IMR-90 (cell line): ENCODE data around the gene RNF225. TPM values are rescaled to one million over a fixed set of nuclear protein-coding genes. Genes with fewer than 3 reads are reported as not detected.
A peak's percentile ranks its signal among the peaks of the same experiment; 100 is the strongest.

Experiments
- ATAC-seq: fragments of 200-7000 bp; cut with Tn5 transposase; 2 replicates; pipeline ENCODE4 v1.9.1; 2020; ENCODE audit warnings: low read depth, mild to moderate bottlenecking, moderate library complexity
- BruUV-seq: library from RNA; stranded (reverse); fragments of 400-500 nt; replicated peaks from 2 replicates; lab custom pipeline; 2021; lab: Mats Ljungman, UMichigan
- CTCF ChIA-PET: fragments of 300-600 bp; formaldehyde crosslinking; extraction: SDS; loops from one replicate; lab custom pipeline; 2021; ENCODE audit warnings: antibody characterized with exemption; lab: Yijun Ruan, JAX
- POLR2A ChIA-PET: fragments of 300-600 bp; sonication (Branson Sonifier 250); formaldehyde crosslinking; loops from one replicate; lab custom pipeline; 2022; ENCODE audit warnings: antibody characterized with exemption; ENCODE audit not compliant: unreplicated experiment; lab: Charles Lee
- DNase-seq: peaks from one replicate; pipeline ENCODE4 v3.0.0; 2013
- H2AFZ ChIP-seq: replicated peaks from 2 replicates; pipeline ENCODE3; 2013; ENCODE audit warnings: low read length, mild to moderate bottlenecking; ENCODE audit not compliant: poor library complexity
- H2AK5ac ChIP-seq: 2 replicates; pipeline ENCODE4 v1.6.1; 2013; ENCODE audit warnings: low read depth, low read length, inconsistent platforms
- H2AK9ac ChIP-seq: replicated peaks from 2 replicates; pipeline ENCODE3; 2013; ENCODE audit warnings: mild to moderate bottlenecking, low read depth, low read length, moderate library complexity; ENCODE audit not compliant: poor library complexity
- H2BK120ac ChIP-seq: 2 replicates; pipeline ENCODE4 v1.6.1; 2013; ENCODE audit warnings: low read depth, low read length, inconsistent platforms
- H2BK15ac ChIP-seq: 3 replicates; pipeline ENCODE4 v1.6.1; 2013; ENCODE audit warnings: low read depth, low read length, inconsistent platforms
- H2BK20ac ChIP-seq: 2 replicates; pipeline ENCODE4 v1.6.1; 2013; ENCODE audit warnings: low read depth, mild to moderate bottlenecking, inconsistent platforms, low read length, moderate library complexity
- H2BK5ac ChIP-seq: 2 replicates; pipeline ENCODE4 v1.6.1; 2013; ENCODE audit warnings: mild to moderate bottlenecking, low read depth, low read length, inconsistent platforms; ENCODE audit not compliant: poor library complexity, severe bottlenecking
- H3K14ac ChIP-seq: replicated peaks from 2 replicates; pipeline ENCODE4 v1.6.1; 2013; ENCODE audit warnings: low read depth, low read length, inconsistent platforms
- H3K18ac ChIP-seq: 2 replicates; pipeline ENCODE4 v1.6.1; 2013; ENCODE audit warnings: low read depth, low read length, control low read depth
- H3K23ac ChIP-seq: 2 replicates; pipeline ENCODE4 v1.6.1; 2013; ENCODE audit warnings: low read depth, low read length, inconsistent platforms
- H3K27ac ChIP-seq: 2 replicates; pipeline ENCODE4 v1.5.1; 2013; ENCODE audit warnings: mild to moderate bottlenecking, control low read depth, low read length; ENCODE audit not compliant: insufficient read depth
- H3K27me3 ChIP-seq: 2 replicates; pipeline ENCODE4 v1.6.1; 2013; ENCODE audit warnings: low read length; ENCODE audit not compliant: control insufficient read depth, insufficient read depth
- H3K36me3 ChIP-seq: 2 replicates; pipeline ENCODE4 v1.6.1; 2013; ENCODE audit warnings: low read length, mixed read lengths; ENCODE audit not compliant: control insufficient read depth, insufficient read depth
- H3K4ac ChIP-seq: 2 replicates; pipeline ENCODE4 v1.6.1; 2013; ENCODE audit warnings: low read depth, low read length, inconsistent platforms
- H3K4me1 ChIP-seq: 2 replicates; pipeline ENCODE4 v1.6.1; 2013; ENCODE audit warnings: low read length, mixed read lengths; ENCODE audit not compliant: control insufficient read depth, insufficient read depth
- H3K4me2 ChIP-seq: 2 replicates; pipeline ENCODE4 v1.6.1; 2013; ENCODE audit warnings: low read depth, mild to moderate bottlenecking, control low read depth, low read length, moderate library complexity
- H3K4me3 ChIP-seq: 2 replicates; pipeline ENCODE4 v1.5.1; 2013; ENCODE audit warnings: low read depth, mild to moderate bottlenecking, control low read depth, low read length, moderate library complexity; ENCODE audit not compliant: insufficient read depth
- H3K56ac ChIP-seq: 2 replicates; pipeline ENCODE4 v1.6.1; 2013; ENCODE audit warnings: low read length, inconsistent platforms; ENCODE audit not compliant: insufficient read depth; ENCODE audit errors: extremely low read depth
- H3K79me1 ChIP-seq, 2 experiments: 2 replicates each; pipeline ENCODE4 v1.6.1; 2013; ENCODE audit warnings: low read length in 2 of 2, inconsistent platforms in 1 of 2, low read depth in 1 of 2
- H3K9ac ChIP-seq: 2 replicates; pipeline ENCODE4 v1.6.1; 2013; ENCODE audit warnings: low read depth, low read length, control low read depth
- H3K9me1 ChIP-seq: 2 replicates; pipeline ENCODE4 v1.6.1; 2013; ENCODE audit warnings: low read length, inconsistent platforms; ENCODE audit not compliant: insufficient read depth
- H3K9me3 ChIP-seq: 2 replicates; pipeline ENCODE4 v1.6.1; 2013; ENCODE audit warnings: low read length; ENCODE audit not compliant: control insufficient read depth, insufficient read depth
- H4K20me1 ChIP-seq: 2 replicates; pipeline ENCODE4 v1.6.1; 2013; ENCODE audit warnings: low read length, inconsistent platforms; ENCODE audit not compliant: insufficient read depth
- H4K5ac ChIP-seq: 2 replicates; pipeline ENCODE4 v1.6.1; 2013; ENCODE audit warnings: mild to moderate bottlenecking, low read depth, low read length, control low read depth
- H4K8ac ChIP-seq, 2 experiments: 2 replicates each; pipeline ENCODE4 v1.6.1; 2013; ENCODE audit warnings: low read depth in 2 of 2, low read length in 2 of 2, control low read depth in 1 of 2, inconsistent platforms in 1 of 2
- H4K91ac ChIP-seq: 2 replicates; pipeline ENCODE4 v1.6.1; 2013; ENCODE audit warnings: low read depth, low read length, inconsistent platforms; ENCODE audit not compliant: insufficient read depth
- BHLHE40 ChIP-seq: fragments of 150-350 bp; IDR thresholded peaks from 2 replicates; pipeline ENCODE4 v1.6.1; 2016; ENCODE audit warnings: mild to moderate bottlenecking, low read depth, low read length
- CTCF ChIP-seq: conservative IDR thresholded peaks from 2 replicates; pipeline ENCODE4 v1.5.1; 2012; ENCODE audit warnings: mild to moderate bottlenecking, low read depth, low read length, improper control_type of control experiment
- FOS ChIP-seq: fragments of 150-350 bp; IDR thresholded peaks from 2 replicates; pipeline ENCODE4 v1.6.1; 2016; ENCODE audit warnings: low read depth, low read length
- MAFK ChIP-seq: IDR thresholded peaks from 2 replicates; pipeline ENCODE4 v1.6.1; 2012; ENCODE audit warnings: low read depth, low read length, improper control_type of control experiment
- MAZ ChIP-seq: IDR thresholded peaks from 2 replicates; pipeline ENCODE4 v1.6.1; 2012; ENCODE audit warnings: low read depth, mild to moderate bottlenecking, low read length, improper control_type of control experiment, moderate library complexity, borderline replicate concordance
- NFE2L2 ChIP-seq: fragments of 150-350 bp; IDR thresholded peaks from 2 replicates; pipeline ENCODE4 v1.6.1; 2016; ENCODE audit warnings: low read depth, mild to moderate bottlenecking, low read length
- POLR2A ChIP-seq: IDR thresholded peaks from 2 replicates; pipeline ENCODE4 v1.6.1; 2012; ENCODE audit warnings: mild to moderate bottlenecking, low read depth, low read length
- RCOR1 ChIP-seq: IDR thresholded peaks from 2 replicates; pipeline ENCODE4 v1.6.1; 2012; ENCODE audit warnings: mild to moderate bottlenecking, low read length, improper control_type of control experiment; ENCODE audit not compliant: insufficient replicate concordance
- RFX5 ChIP-seq: IDR thresholded peaks from 2 replicates; pipeline ENCODE4 v1.8.0; 2012; ENCODE audit warnings: low read depth, mild to moderate bottlenecking, low read length, moderate library complexity
- SMC3 ChIP-seq: fragments of 150-350 bp; IDR thresholded peaks from 2 replicates; pipeline ENCODE4 v1.6.1; 2016; ENCODE audit warnings: low read depth, mild to moderate bottlenecking, antibody characterized with exemption, low read length, moderate library complexity
- WGBS, 2 experiments: methylation state at CpG; one replicate each; pipeline versions ENCODE4 v1.1.5 to v1.1.7; 2013; ENCODE audit warnings: missing lambda C conversion rate in 2 of 2; ENCODE audit not compliant: insufficient read length in 1 of 2; ENCODE audit errors: extremely low coverage in 2 of 2; 5-methylcytosine and 5-hydroxymethylcytosine counted together
- dilution Hi-C: fragments of 300-500 bp; cut with HindIII; formaldehyde crosslinking; loops from one replicate; pipeline ENCODE4 v1.14.3; 2018; ENCODE audit warnings: low sequenced_read_pairs; ENCODE audit not compliant: unreplicated experiment
- in situ Hi-C: fragments of 300-500 bp; cut with MboI; formaldehyde crosslinking; loops from 3 replicates; pipeline ENCODE4 v1.14.3; 2019; ENCODE audit warnings: low sequenced_read_pairs, inconsistent platforms, mixed read lengths
- intact Hi-C: fragments of 100-400 bp; cut with micrococcal nuclease; formaldehyde crosslinking; loops from 2 replicates; pipeline ENCODE4 v1.10.0; 2022
- polyA plus RNA-seq, 3 experiments: library from polyadenylated mRNA; depleted of rRNA; stranded (reverse); fragments of >200 nt; gene quantifications; 2 replicates each; pipeline ENCODE4 v1.2.3, GENCODE V29; 2012; ENCODE audit warnings: low replicate concordance in 1 of 3
- total RNA-seq: library from RNA; depleted of rRNA; stranded (reverse); fragments of >200 nt; gene quantifications from 2 replicates; pipeline ENCODE4 v1.2.3, GENCODE V29; 2012

The RNF225 gene
- total and polyA plus RNA-seq, 2 of the 4 experiments (the other 2 are of a cell fraction), result 0.10 TPM; not detected in 1

GRCh38 chr19:58394821-58395219 is 636 bp upstream of the RNF225 start:
- Histone ChIP-seq H2AFZ (peak overlapping the region; percentile 41), H3K9me3 (no peaks in the 10 kb centered on the region), H3K56ac (no peak overlapping the region), H2AK5ac (no peak overlapping the region), H3K14ac (no peak overlapping the region), H3K9me1 (no peaks in the 10 kb centered on the region), H3K79me1 (peaks cover 9 to 40% of the 10 kb centered on the region in 2 experiments), H2BK5ac (no peak overlapping the region), H3K27ac (no peak overlapping the region), H4K20me1 (peaks cover 42% of the 10 kb centered on the region), H3K4ac (no peak overlapping the region), H3K9ac (no peak overlapping the region), H4K8ac (no peak overlapping the region), H2BK120ac (no peak overlapping the region), H2BK15ac (no peak overlapping the region), H2AK9ac (no peak overlapping the region), H3K4me3 (no peak overlapping the region), H3K27me3 (no peaks in the 10 kb centered on the region), H4K91ac (no peak overlapping the region), H3K4me2 (no peak overlapping the region), H3K36me3 (peaks cover 26% of the 10 kb centered on the region), H3K18ac (no peak overlapping the region), H3K23ac (no peak overlapping the region), H2BK20ac (no peak overlapping the region), H3K4me1 (no peaks in the 10 kb centered on the region), H4K5ac (no peak overlapping the region)
- ATAC-seq, result no peak
- WGBS, 2 experiments, result no CpG with 5 or more reads among the region's 3 CpGs
- no TSS peak for BruUV-seq
- CTCF ChIA-PET, result no interaction called here
- in situ Hi-C loops, result no loop called here
- dilution Hi-C loops, result no loop called here
- no peak for TF ChIP-seq BHLHE40
- TF ChIP-seq POLR2A, result no peak
- TF ChIP-seq MAFK, result no peak
- no peak for TF ChIP-seq MAZ
- no peak for TF ChIP-seq NFE2L2
- no peak for TF ChIP-seq RFX5
- no peak for TF ChIP-seq CTCF
- no peak for TF ChIP-seq FOS
- no peak for TF ChIP-seq SMC3
- TF ChIP-seq RCOR1, result no peak
- DNase-seq, result no peak
- intact Hi-C loops, result no loop called here
- POLR2A ChIA-PET, result no interaction called here
